IMR-90 (cell line): ENCODE measurements around the gene ELFN1. TPM values are rescaled to one million over a fixed set of nuclear protein-coding genes. Genes with fewer than 3 reads are reported as not detected.

Source experiments
- ATAC-seq: fragments of 200-7000 bp; cut with Tn5 transposase; 2 replicates; pipeline ENCODE4 v1.9.1; 2020; ENCODE audit warnings: low read depth, mild to moderate bottlenecking, moderate library complexity
- BruUV-seq: library from RNA; stranded (reverse); fragments of 400-500 nt; replicated peaks from 2 replicates; lab custom pipeline; 2021; lab: Mats Ljungman, UMichigan
- CTCF ChIA-PET: fragments of 300-600 bp; formaldehyde crosslinking; extraction: SDS; loops from one replicate; lab custom pipeline; 2021; ENCODE audit warnings: antibody characterized with exemption; lab: Yijun Ruan, JAX
- POLR2A ChIA-PET: fragments of 300-600 bp; sonication (Branson Sonifier 250); formaldehyde crosslinking; loops from one replicate; lab custom pipeline; 2022; ENCODE audit warnings: antibody characterized with exemption; ENCODE audit not compliant: unreplicated experiment; lab: Charles Lee
- DNase-seq: peaks from one replicate; pipeline ENCODE4 v3.0.0; 2013
- H2AFZ ChIP-seq: replicated peaks from 2 replicates; pipeline ENCODE3; 2013; ENCODE audit warnings: low read length, mild to moderate bottlenecking; ENCODE audit not compliant: poor library complexity
- H2AK5ac ChIP-seq: 2 replicates; pipeline ENCODE4 v1.6.1; 2013; ENCODE audit warnings: low read depth, low read length, inconsistent platforms
- H2AK9ac ChIP-seq: replicated peaks from 2 replicates; pipeline ENCODE3; 2013; ENCODE audit warnings: mild to moderate bottlenecking, low read depth, low read length, moderate library complexity; ENCODE audit not compliant: poor library complexity
- H2BK120ac ChIP-seq: 2 replicates; pipeline ENCODE4 v1.6.1; 2013; ENCODE audit warnings: low read depth, low read length, inconsistent platforms
- H2BK15ac ChIP-seq: 3 replicates; pipeline ENCODE4 v1.6.1; 2013; ENCODE audit warnings: low read depth, low read length, inconsistent platforms
- H2BK20ac ChIP-seq: 2 replicates; pipeline ENCODE4 v1.6.1; 2013; ENCODE audit warnings: low read depth, mild to moderate bottlenecking, inconsistent platforms, low read length, moderate library complexity
- H2BK5ac ChIP-seq: 2 replicates; pipeline ENCODE4 v1.6.1; 2013; ENCODE audit warnings: mild to moderate bottlenecking, low read depth, low read length, inconsistent platforms; ENCODE audit not compliant: poor library complexity, severe bottlenecking
- H3K14ac ChIP-seq: replicated peaks from 2 replicates; pipeline ENCODE4 v1.6.1; 2013; ENCODE audit warnings: low read depth, low read length, inconsistent platforms
- H3K18ac ChIP-seq: 2 replicates; pipeline ENCODE4 v1.6.1; 2013; ENCODE audit warnings: low read depth, low read length, control low read depth
- H3K23ac ChIP-seq: 2 replicates; pipeline ENCODE4 v1.6.1; 2013; ENCODE audit warnings: low read depth, low read length, inconsistent platforms
- H3K27ac ChIP-seq: 2 replicates; pipeline ENCODE4 v1.5.1; 2013; ENCODE audit warnings: mild to moderate bottlenecking, control low read depth, low read length; ENCODE audit not compliant: insufficient read depth
- H3K27me3 ChIP-seq: 2 replicates; pipeline ENCODE4 v1.6.1; 2013; ENCODE audit warnings: low read length; ENCODE audit not compliant: control insufficient read depth, insufficient read depth
- H3K36me3 ChIP-seq: 2 replicates; pipeline ENCODE4 v1.6.1; 2013; ENCODE audit warnings: low read length, mixed read lengths; ENCODE audit not compliant: control insufficient read depth, insufficient read depth
- H3K4ac ChIP-seq: 2 replicates; pipeline ENCODE4 v1.6.1; 2013; ENCODE audit warnings: low read depth, low read length, inconsistent platforms
- H3K4me1 ChIP-seq: 2 replicates; pipeline ENCODE4 v1.6.1; 2013; ENCODE audit warnings: low read length, mixed read lengths; ENCODE audit not compliant: control insufficient read depth, insufficient read depth
- H3K4me2 ChIP-seq: 2 replicates; pipeline ENCODE4 v1.6.1; 2013; ENCODE audit warnings: low read depth, mild to moderate bottlenecking, control low read depth, low read length, moderate library complexity
- H3K4me3 ChIP-seq: 2 replicates; pipeline ENCODE4 v1.5.1; 2013; ENCODE audit warnings: low read depth, mild to moderate bottlenecking, control low read depth, low read length, moderate library complexity; ENCODE audit not compliant: insufficient read depth
- H3K56ac ChIP-seq: 2 replicates; pipeline ENCODE4 v1.6.1; 2013; ENCODE audit warnings: low read length, inconsistent platforms; ENCODE audit not compliant: insufficient read depth; ENCODE audit errors: extremely low read depth
- H3K79me1 ChIP-seq, 2 experiments: 2 replicates each; pipeline ENCODE4 v1.6.1; 2013; ENCODE audit warnings: low read length in 2 of 2, inconsistent platforms in 1 of 2, low read depth in 1 of 2
- H3K9ac ChIP-seq: 2 replicates; pipeline ENCODE4 v1.6.1; 2013; ENCODE audit warnings: low read depth, low read length, control low read depth
- H3K9me1 ChIP-seq: 2 replicates; pipeline ENCODE4 v1.6.1; 2013; ENCODE audit warnings: low read length, inconsistent platforms; ENCODE audit not compliant: insufficient read depth
- H3K9me3 ChIP-seq: 2 replicates; pipeline ENCODE4 v1.6.1; 2013; ENCODE audit warnings: low read length; ENCODE audit not compliant: control insufficient read depth, insufficient read depth
- H4K20me1 ChIP-seq: 2 replicates; pipeline ENCODE4 v1.6.1; 2013; ENCODE audit warnings: low read length, inconsistent platforms; ENCODE audit not compliant: insufficient read depth
- H4K5ac ChIP-seq: 2 replicates; pipeline ENCODE4 v1.6.1; 2013; ENCODE audit warnings: mild to moderate bottlenecking, low read depth, low read length, control low read depth
- H4K8ac ChIP-seq, 2 experiments: 2 replicates each; pipeline ENCODE4 v1.6.1; 2013; ENCODE audit warnings: low read depth in 2 of 2, low read length in 2 of 2, control low read depth in 1 of 2, inconsistent platforms in 1 of 2
- H4K91ac ChIP-seq: 2 replicates; pipeline ENCODE4 v1.6.1; 2013; ENCODE audit warnings: low read depth, low read length, inconsistent platforms; ENCODE audit not compliant: insufficient read depth
- BHLHE40 ChIP-seq: fragments of 150-350 bp; IDR thresholded peaks from 2 replicates; pipeline ENCODE4 v1.6.1; 2016; ENCODE audit warnings: mild to moderate bottlenecking, low read depth, low read length
- CTCF ChIP-seq: conservative IDR thresholded peaks from 2 replicates; pipeline ENCODE4 v1.5.1; 2012; ENCODE audit warnings: mild to moderate bottlenecking, low read depth, low read length, improper control_type of control experiment
- FOS ChIP-seq: fragments of 150-350 bp; IDR thresholded peaks from 2 replicates; pipeline ENCODE4 v1.6.1; 2016; ENCODE audit warnings: low read depth, low read length
- MAFK ChIP-seq: IDR thresholded peaks from 2 replicates; pipeline ENCODE4 v1.6.1; 2012; ENCODE audit warnings: low read depth, low read length, improper control_type of control experiment
- MAZ ChIP-seq: IDR thresholded peaks from 2 replicates; pipeline ENCODE4 v1.6.1; 2012; ENCODE audit warnings: low read depth, mild to moderate bottlenecking, low read length, improper control_type of control experiment, moderate library complexity, borderline replicate concordance
- MXI1 ChIP-seq: IDR thresholded peaks from 2 replicates; pipeline ENCODE4 v1.6.1; 2012; ENCODE audit warnings: low read depth, mild to moderate bottlenecking, low read length, moderate library complexity, borderline replicate concordance
- RAD21 ChIP-seq: IDR thresholded peaks from 2 replicates; pipeline ENCODE4 v1.6.1; 2012; ENCODE audit warnings: low read length, improper control_type of control experiment
- SMC3 ChIP-seq: fragments of 150-350 bp; IDR thresholded peaks from 2 replicates; pipeline ENCODE4 v1.6.1; 2016; ENCODE audit warnings: low read depth, mild to moderate bottlenecking, antibody characterized with exemption, low read length, moderate library complexity
- WGBS, 2 experiments: methylation state at CpG; one replicate each; pipeline versions ENCODE4 v1.1.5 to v1.1.7; 2013; ENCODE audit warnings: missing lambda C conversion rate in 2 of 2; ENCODE audit not compliant: insufficient read length in 1 of 2; ENCODE audit errors: extremely low coverage in 2 of 2; 5-methylcytosine and 5-hydroxymethylcytosine counted together
- dilution Hi-C: fragments of 300-500 bp; cut with HindIII; formaldehyde crosslinking; loops from one replicate; pipeline ENCODE4 v1.14.3; 2018; ENCODE audit warnings: low sequenced_read_pairs; ENCODE audit not compliant: unreplicated experiment
- in situ Hi-C: fragments of 300-500 bp; cut with MboI; formaldehyde crosslinking; loops from 3 replicates; pipeline ENCODE4 v1.14.3; 2019; ENCODE audit warnings: low sequenced_read_pairs, inconsistent platforms, mixed read lengths
- intact Hi-C: fragments of 100-400 bp; cut with micrococcal nuclease; formaldehyde crosslinking; loops from 2 replicates; pipeline ENCODE4 v1.10.0; 2022
- polyA plus RNA-seq, 3 experiments: library from polyadenylated mRNA; depleted of rRNA; stranded (reverse); fragments of >200 nt; gene quantifications; 2 replicates each; pipeline ENCODE4 v1.2.3, GENCODE V29; 2012; ENCODE audit warnings: low replicate concordance in 1 of 3
- total RNA-seq: library from RNA; depleted of rRNA; stranded (reverse); fragments of >200 nt; gene quantifications from 2 replicates; pipeline ENCODE4 v1.2.3, GENCODE V29; 2012

Gene ELFN1
- total and polyA plus RNA-seq, 2 of the 4 experiments (the other 2 are of a cell fraction), result 1.6 to 5.2 TPM

DNA sequence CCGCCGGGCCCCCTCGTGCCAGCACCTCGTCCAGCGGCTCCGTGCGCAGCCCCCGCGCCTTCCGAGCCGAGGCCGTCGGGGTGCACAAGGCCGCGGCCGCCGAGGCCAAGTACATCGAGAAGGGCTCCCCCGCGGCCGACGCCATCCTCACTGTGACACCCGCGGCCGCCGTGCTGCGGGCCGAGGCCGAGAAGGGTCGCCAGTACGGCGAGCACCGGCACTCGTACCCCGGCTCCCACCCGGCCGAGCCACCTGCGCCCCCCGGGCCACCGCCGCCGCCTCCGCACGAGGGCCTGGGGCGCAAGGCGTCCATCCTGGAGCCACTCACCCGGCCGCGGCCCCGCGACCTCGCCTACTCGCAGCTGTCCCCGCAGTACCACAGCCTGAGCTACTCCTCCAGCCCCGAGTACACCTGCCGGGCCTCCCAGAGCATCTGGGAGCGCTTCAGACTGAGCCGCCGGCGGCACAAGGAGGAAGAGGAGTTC, 76.5 kb downstream of the ELFN1 start:
- H3K9me3 ChIP-seq, result peaks cover 2% of the 10 kb centered on the region; the same call in 1 of the 2 replicates
- H2AK5ac ChIP-seq, result no peak overlapping the region
- 93% methylated on average over 41 of the region's 60 CpGs; no CpG with 5 or more reads in 1 of the 2 experiments for WGBS, 2 experiments
- H3K9me1 ChIP-seq, result no peaks in the 10 kb centered on the region
- H4K8ac ChIP-seq, result no peak overlapping the region
- H3K23ac ChIP-seq, result no peak overlapping the region
- H3K4ac ChIP-seq, result no peak overlapping the region
- H3K36me3 ChIP-seq, result no peaks in the 10 kb centered on the region
- ChIA-PET CTCF (no interaction called here), POLR2A (no interaction called here)
- no peak for DNase-seq
- H2BK20ac ChIP-seq, result no peak overlapping the region
- TF ChIP-seq CTCF (no peak), MXI1 (no peak), FOS (no peak), SMC3 (no peak), BHLHE40 (no peak), MAZ (no peak), MAFK (no peak), RAD21 (no peak)
- no peak overlapping the region for H3K14ac ChIP-seq
- no peak overlapping the region for H2AFZ ChIP-seq
- no peak overlapping the region for H2BK120ac ChIP-seq
- H2AK9ac ChIP-seq, result no peak overlapping the region
- no peak overlapping the region for H4K5ac ChIP-seq
- H3K79me1 ChIP-seq, result no peaks in the 10 kb centered on the region
- no peak overlapping the region for H3K27ac ChIP-seq
- no peak overlapping the region for H3K4me2 ChIP-seq
- no peak overlapping the region for H3K56ac ChIP-seq
- intact Hi-C loops, result no loop called here
- H3K4me1 ChIP-seq, result no peaks in the 10 kb centered on the region
- no peak overlapping the region for H3K18ac ChIP-seq
- no peak overlapping the region for H2BK15ac ChIP-seq
- in situ Hi-C loops, result no loop called here
- peaks cover 22% of the 10 kb centered on the region; the same call in 1 of the 2 replicates for H3K27me3 ChIP-seq
- BruUV-seq, result no TSS peak
- no peak overlapping the region for H2BK5ac ChIP-seq
- dilution Hi-C loops, result no loop called here
- no peaks in the 10 kb centered on the region for H4K20me1 ChIP-seq
- no peak overlapping the region for H4K91ac ChIP-seq
- ATAC-seq, result no peak
- H3K9ac ChIP-seq, result no peak overlapping the region
- H3K4me3 ChIP-seq, result no peak overlapping the region
